HUES64 (cell line): ENCODE results near the gene C4orf51.
A peak's percentile ranks its signal among the peaks of the same experiment; 100 is the strongest.

ENCODE experiments used
- H3K27ac ChIP-seq: 2 replicates; pipeline ENCODE4 v1.7.0; 2013; ENCODE audit warnings: low read depth, low read length, inconsistent platforms
- H3K27me3 ChIP-seq: 2 replicates; pipeline ENCODE4 v1.6.1; 2013; ENCODE audit warnings: mild to moderate bottlenecking, low read length; ENCODE audit not compliant: insufficient read depth
- H3K36me3 ChIP-seq: 2 replicates; pipeline ENCODE4 v1.6.1; 2013; ENCODE audit warnings: mild to moderate bottlenecking, low read length; ENCODE audit not compliant: insufficient read depth
- H3K4me1 ChIP-seq: 2 replicates; pipeline ENCODE4 v1.6.1; 2013; ENCODE audit warnings: mild to moderate bottlenecking, low read length, moderate library complexity; ENCODE audit not compliant: insufficient read depth
- H3K4me3 ChIP-seq: 2 replicates; pipeline ENCODE4 v1.5.1; 2013; ENCODE audit warnings: mild to moderate bottlenecking, low read length, moderate library complexity
- H3K9ac ChIP-seq: 2 replicates; pipeline ENCODE4 v1.6.1; 2013; ENCODE audit warnings: mild to moderate bottlenecking, low read depth, low read length
- H3K9me3 ChIP-seq: 2 replicates; pipeline ENCODE4 v1.6.1; 2013; ENCODE audit warnings: low read depth, low read length; ENCODE audit not compliant: insufficient read depth
- WGBS: fragments of 150-250, 120-280 bp; methylation state at CpG from one replicate; pipeline ENCODE4 v1.1.7; 2013; ENCODE audit warnings: missing lambda C conversion rate; 5-methylcytosine and 5-hydroxymethylcytosine counted together

C4orf51 gene

DNA sequence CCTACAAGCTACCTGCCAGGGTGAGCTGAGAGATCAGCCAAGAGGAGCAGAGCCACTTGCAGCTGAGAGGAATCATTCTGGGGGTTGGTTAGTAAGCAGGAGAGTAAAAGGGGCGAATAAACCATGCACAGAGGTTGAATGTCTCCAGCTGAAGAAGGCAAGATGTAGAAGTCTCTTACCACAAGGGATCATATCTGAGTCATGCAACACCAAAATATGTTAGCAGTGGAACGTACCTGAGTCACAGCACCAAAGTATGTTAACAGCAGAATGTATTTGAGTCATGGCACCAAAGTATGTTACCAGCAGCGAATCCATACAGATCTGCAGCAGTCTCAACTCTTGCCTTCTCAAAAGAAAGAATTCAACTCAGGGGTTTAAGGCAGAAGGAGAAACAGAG is 29.9 kb downstream of the C4orf51 start:
- no peak overlapping the region for H3K27ac ChIP-seq
- WGBS = 90% methylated on average over 3 of the region's 3 CpGs

GRCh38 chr4:145716200-145716599 is 36.3 kb downstream of the C4orf51 start:
- 63% methylated on average over 3 of the region's 3 CpGs for WGBS
- H3K4me1 ChIP-seq = no peaks in the 10 kb centered on the region
- no peak overlapping the region for H3K27ac ChIP-seq
- H3K4me3 ChIP-seq = no peak overlapping the region
- H3K9ac ChIP-seq = no peak overlapping the region
- H3K9me3 ChIP-seq = no peaks in the 10 kb centered on the region
- peaks cover 7% of the 10 kb centered on the region; the same call in 1 of the 2 replicates for H3K36me3 ChIP-seq
- H3K27me3 ChIP-seq = no peaks in the 10 kb centered on the region

More for the DNA sequence above, 29.9 kb downstream of the C4orf51 start:
- Histone ChIP-seq H3K9ac (no peak overlapping the region), H3K27me3 (no peaks in the 10 kb centered on the region), H3K9me3 (no peaks in the 10 kb centered on the region), H3K4me1 (peaks cover 5% of the 10 kb centered on the region; the same call in 1 of the 2 replicates), H3K36me3 (peaks cover 10% of the 10 kb centered on the region; the same call in 1 of the 2 replicates), H3K4me3 (no peak overlapping the region)

DNA sequence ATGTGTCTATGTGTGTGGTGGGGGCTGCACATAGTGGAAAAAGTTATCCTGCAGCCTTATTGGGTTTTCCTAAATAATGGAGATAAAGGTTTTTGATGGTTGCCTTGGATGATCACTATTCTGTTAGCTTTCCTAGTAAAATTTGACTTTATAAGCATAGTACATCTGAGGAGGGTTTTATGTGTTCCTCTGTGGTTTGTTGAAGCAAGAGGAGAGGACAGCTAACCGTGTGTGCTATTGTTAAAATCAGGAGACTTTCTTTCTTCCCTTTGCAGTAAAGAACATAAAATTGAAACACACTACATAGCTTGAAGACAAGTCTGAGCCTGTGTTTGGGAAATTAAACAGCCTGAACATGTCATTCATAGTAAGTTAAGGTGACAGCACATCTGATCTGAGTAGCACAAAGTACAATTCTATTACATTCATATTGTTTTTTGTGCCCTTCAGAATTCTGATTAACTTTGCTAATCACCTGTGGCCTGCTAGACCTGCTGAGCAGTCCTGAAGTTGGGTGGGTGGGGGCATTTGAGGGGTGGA is 36.8 kb downstream of the C4orf51 start:
- 71% methylated on average over 1 of the region's 1 CpG for WGBS
- Histone ChIP-seq H3K9ac (no peak overlapping the region), H3K27me3 (no peaks in the 10 kb centered on the region), H3K9me3 (no peaks in the 10 kb centered on the region), H3K27ac (no peak overlapping the region), H3K36me3 (peaks cover 5% of the 10 kb centered on the region; the same call in 1 of the 2 replicates), H3K4me3 (no peak overlapping the region), H3K4me1 (no peaks in the 10 kb centered on the region)

- Histone ChIP-seq H3K4me3 (no peak overlapping the region), H3K36me3 (no peaks in the 10 kb centered on the region), H3K27me3 (no peaks in the 10 kb centered on the region), H3K4me1 (no peaks in the 10 kb centered on the region), H3K27ac (no peak overlapping the region), H3K9me3 (0 out of 2 replicates have a peak, but pooled peaks cover 3% of the 10 kb centered on the region), H3K9ac (no peak overlapping the region)
- 86% methylated on average over 10 of the region's 10 CpGs for WGBS
Observed at GRCh38 chr4:145719752-145720624, 40.0 kb downstream of the C4orf51 start.

GRCh38 chr4:145720656-145721055 is 40.7 kb downstream of the C4orf51 start:
- Histone ChIP-seq H3K36me3 (no peaks in the 10 kb centered on the region), H3K27me3 (no peaks in the 10 kb centered on the region), H3K4me3 (no peak overlapping the region), H3K9me3 (0 out of 2 replicates have a peak, but pooled peaks cover 3% of the 10 kb centered on the region), H3K4me1 (no peaks in the 10 kb centered on the region), H3K9ac (no peak overlapping the region), H3K27ac (no peak overlapping the region)
- 86% methylated on average over 3 of the region's 3 CpGs for WGBS

- Histone ChIP-seq H3K27me3 (no peaks in the 10 kb centered on the region), H3K27ac (no peak overlapping the region), H3K36me3 (no peaks in the 10 kb centered on the region), H3K4me3 (no peak overlapping the region), H3K4me1 (no peaks in the 10 kb centered on the region), H3K9ac (no peak overlapping the region), H3K9me3 (0 out of 2 replicates have a peak, but pooled peaks cover 3% of the 10 kb centered on the region)
- 97% methylated on average over 1 of the region's 1 CpG for WGBS
Observed at GRCh38 chr4:145722561-145722960, 42.6 kb downstream of the C4orf51 start.

- Histone ChIP-seq H3K27me3 (no peaks in the 10 kb centered on the region), H3K4me3 (no peak overlapping the region), H3K36me3 (no peaks in the 10 kb centered on the region), H3K27ac (no peak overlapping the region), H3K9me3 (0 out of 2 replicates have a peak, but pooled peaks cover 3% of the 10 kb centered on the region), H3K9ac (no peak overlapping the region), H3K4me1 (no peaks in the 10 kb centered on the region)
- 88% methylated on average over 2 of the region's 2 CpGs for WGBS
Observed at GRCh38 chr4:145723336-145723735, 43.4 kb downstream of the C4orf51 start.

GRCh38 chr4:145730026-145730425 is 50.1 kb downstream of the C4orf51 start:
- no peak overlapping the region for H3K4me3 ChIP-seq
- peaks cover 21% of the 10 kb centered on the region for H3K4me1 ChIP-seq
- no peaks in the 10 kb centered on the region for H3K27me3 ChIP-seq
- H3K9me3 ChIP-seq = no peaks in the 10 kb centered on the region
- H3K9ac ChIP-seq = no peak overlapping the region
- 91% methylated on average over 5 of the region's 5 CpGs for WGBS
- no peak overlapping the region for H3K27ac ChIP-seq
- no peaks in the 10 kb centered on the region; the same call in 1 of the 2 replicates for H3K36me3 ChIP-seq

GRCh38 chr4:145731028-145731427 is 51.1 kb downstream of the C4orf51 start:
- H3K36me3 ChIP-seq = no peaks in the 10 kb centered on the region; the same call in 1 of the 2 replicates
- no peaks in the 10 kb centered on the region for H3K9me3 ChIP-seq
- H3K27ac ChIP-seq = no peak overlapping the region
- H3K27me3 ChIP-seq = no peaks in the 10 kb centered on the region
- no peak overlapping the region for H3K9ac ChIP-seq
- H3K4me3 ChIP-seq = no peak overlapping the region
- 95% methylated on average over 1 of the region's 1 CpG for WGBS
- peaks cover 30% of the 10 kb centered on the region for H3K4me1 ChIP-seq

GRCh38 chr4:145732001-145732815 is 52.3 kb downstream of the C4orf51 start:
- 64% methylated on average over 8 of the region's 14 CpGs for WGBS
- Histone ChIP-seq H3K27me3 (no peaks in the 10 kb centered on the region), H3K4me1 (peaks cover 30% of the 10 kb centered on the region), H3K4me3 (peak overlapping the region; percentile 49), H3K27ac (peak overlapping the region; percentile 95), H3K9me3 (no peaks in the 10 kb centered on the region), H3K36me3 (no peaks in the 10 kb centered on the region; the same call in 1 of the 2 replicates), H3K9ac (peak overlapping the region; percentile 78)
